Measurements from ENCODE around the gene FRS2.

Gene FRS2

DNA sequence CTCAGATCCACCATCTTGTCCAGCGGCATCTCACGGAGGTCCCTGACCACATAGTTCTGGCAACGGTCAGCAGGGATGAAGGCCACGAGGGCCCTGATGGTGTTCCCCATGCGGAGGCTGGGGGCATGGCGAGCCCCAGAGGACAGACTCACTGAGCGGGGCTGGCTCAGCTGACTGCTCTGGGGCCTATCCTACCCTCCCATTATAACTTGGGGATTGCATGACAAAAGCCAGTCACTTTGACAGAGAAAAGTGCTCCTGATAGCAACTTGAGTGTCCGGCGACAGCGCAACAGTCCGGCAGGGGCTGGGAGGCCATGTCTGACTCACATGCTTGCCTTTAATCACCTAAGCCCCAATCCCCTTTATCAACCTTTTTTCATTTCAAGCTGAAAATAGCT, 140.5 kb downstream of the FRS2 start, which contains the start of gene LRRC10:
LRRC10 (minus strand) TSS at position 179 of the 400 bp plus-strand sequence; CDS start at position 110, 69 bp downstream.
- FAIRE-seq (no peak), DNase-seq (ENCODE audit: extremely low spot score, insufficient read length, low read depth) (no peak)

DNA sequence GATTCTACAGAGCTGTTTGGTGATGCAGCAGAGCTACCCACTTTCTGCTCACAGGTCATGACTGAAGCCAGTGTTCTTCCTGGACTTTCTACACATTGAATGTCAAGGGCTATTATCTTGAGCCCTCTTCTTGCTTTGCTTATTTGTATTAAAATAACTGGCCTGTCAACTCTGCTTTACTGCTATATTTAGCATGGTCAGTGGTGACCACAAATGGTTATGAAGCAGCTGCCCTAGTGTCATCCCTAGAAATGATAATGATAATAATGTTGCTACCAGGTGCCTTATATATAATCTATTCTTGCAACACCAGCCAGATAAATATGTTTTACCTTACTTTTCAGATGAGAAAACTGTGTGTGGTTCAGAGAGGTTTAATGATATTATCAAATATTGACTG, 143.2 kb downstream of the FRS2 start:
- DNase-seq (ENCODE audit: extremely low spot score, insufficient read length, low read depth), result no peak
- FAIRE-seq, result no peak

DNA sequence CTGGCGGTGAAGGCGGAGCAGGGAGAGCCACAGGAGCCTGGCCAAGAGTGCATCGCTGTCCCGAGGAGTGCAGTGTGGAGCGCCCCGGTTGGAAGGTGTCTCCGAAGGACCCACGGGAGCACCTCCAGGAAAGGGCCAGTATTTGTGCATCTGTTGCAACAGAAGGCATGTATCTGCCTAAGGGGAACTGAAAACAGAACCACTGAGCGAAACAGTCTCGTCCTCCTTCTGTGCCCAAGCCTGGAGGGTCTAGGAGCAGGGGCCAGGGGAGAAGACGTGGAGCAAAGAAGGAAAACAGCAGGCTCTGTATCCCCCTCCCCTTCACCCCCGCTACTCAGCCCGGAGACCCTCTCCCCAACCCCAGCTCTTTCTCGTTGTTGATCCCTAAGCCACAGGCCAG, 145.8 kb downstream of the FRS2 start:
- DNase-seq (ENCODE audit: extremely low spot score, insufficient read length, low read depth) (no peak), FAIRE-seq (no peak)

DNA sequence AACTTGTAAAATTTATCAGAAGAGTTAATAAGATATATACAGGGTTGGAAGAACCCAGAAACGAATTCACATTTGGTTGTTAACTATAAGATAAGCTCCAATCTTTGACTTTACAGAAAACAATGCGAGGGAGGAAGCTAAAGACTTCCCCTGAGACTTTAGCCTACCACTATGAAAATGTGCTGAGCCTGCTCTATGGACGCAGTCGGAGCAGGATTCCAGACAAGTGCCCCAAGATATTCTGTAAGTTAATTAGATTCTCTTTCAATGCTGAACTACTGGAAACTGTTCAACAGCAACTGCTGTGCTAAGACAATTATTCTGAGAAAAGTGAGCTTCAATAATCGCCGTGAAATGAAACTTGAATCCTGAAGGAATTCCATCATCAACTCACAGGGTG, 148.9 kb downstream of the FRS2 start:
- FAIRE-seq (no peak), DNase-seq (ENCODE audit: extremely low spot score, insufficient read length, low read depth) (no peak)

DNA sequence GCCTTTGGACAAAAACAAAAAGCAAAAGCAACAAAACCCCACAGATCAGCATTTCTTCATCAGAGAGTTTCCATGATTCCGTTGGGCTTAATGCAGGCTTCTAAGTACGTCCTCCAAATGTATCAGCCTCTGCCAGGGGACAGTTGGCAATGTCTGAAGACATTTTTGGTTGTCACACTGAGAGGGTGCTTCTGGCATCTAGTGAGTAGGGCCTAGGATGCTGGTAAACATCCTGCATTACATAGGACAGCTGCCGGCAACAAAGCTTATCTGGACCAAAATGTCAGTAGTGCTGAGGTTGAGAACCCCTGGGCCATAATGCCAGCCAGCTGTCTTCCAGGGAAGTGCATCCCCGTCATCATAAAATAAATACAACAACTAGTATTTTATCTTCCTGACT, 149.9 kb downstream of the FRS2 start:
- DNase-seq (ENCODE audit: extremely low spot score, insufficient read length, low read depth) (no peak), FAIRE-seq (no peak)

DNA sequence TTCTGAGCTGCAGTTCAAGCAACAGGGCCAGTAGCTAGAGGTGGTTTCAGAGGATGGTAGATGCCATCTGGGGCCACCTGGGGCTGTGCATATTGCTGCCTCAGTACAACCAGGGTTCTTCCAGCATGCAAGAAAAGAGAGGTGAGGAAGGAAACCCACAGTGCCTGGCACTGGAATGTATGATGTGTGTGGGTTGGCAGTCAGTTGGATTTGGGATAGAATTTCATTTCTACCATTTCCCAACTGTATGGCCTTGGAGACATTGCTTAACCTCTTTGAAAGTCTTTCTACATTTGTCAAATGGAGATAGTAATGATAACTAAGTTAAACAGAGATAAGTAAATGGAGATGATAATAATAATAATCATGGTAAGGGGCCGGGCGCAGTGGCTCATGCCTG, 150.7 kb downstream of the FRS2 start:
- DNase-seq (ENCODE audit: extremely low spot score, insufficient read length, low read depth) (no peak), FAIRE-seq (no peak)

DNA sequence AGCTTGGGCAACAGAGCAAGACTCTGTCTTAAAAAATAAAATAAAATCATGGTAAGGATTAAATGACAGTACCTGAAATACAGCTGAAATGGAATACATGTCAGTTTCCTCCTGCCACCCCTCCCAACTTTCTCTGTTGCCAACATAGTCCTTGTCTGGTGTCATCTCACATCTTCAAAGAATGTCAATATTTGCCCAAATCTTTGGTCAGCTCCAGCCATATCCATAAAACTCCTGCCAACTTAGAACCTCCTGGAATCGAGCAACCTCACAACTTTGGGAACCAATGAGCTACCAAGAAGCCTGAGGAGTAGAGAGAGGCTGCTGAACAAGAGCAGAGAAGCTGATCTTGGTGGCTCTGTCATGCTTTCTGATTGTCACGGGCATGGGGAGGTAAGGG, 151.4 kb downstream of the FRS2 start:
- DNase-seq (ENCODE audit: extremely low spot score, insufficient read length, low read depth), result no peak
- FAIRE-seq, result no peak

DNA sequence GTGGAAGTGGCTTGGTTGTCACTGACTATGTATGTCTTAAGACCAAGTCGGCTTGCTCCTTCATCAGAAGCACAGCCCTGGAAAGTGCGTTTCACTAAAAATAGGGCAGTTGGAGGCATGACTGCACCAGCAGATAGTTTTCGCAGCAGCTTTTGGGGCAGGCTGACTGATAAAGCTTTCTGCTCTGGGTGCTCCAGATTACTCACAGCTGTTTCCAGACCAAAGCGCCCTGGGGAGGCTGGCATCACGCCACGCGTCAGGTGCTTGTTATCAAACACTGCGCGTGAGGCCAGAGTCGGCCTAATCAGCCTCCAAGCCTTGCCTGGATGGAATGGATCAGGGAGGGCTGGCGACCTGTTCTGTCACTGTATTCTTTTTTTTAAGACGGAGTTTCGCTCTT, 153.8 kb downstream of the FRS2 start:
- DNase-seq (ENCODE audit: extremely low spot score, insufficient read length, low read depth), result no peak
- no peak for FAIRE-seq

DNA sequence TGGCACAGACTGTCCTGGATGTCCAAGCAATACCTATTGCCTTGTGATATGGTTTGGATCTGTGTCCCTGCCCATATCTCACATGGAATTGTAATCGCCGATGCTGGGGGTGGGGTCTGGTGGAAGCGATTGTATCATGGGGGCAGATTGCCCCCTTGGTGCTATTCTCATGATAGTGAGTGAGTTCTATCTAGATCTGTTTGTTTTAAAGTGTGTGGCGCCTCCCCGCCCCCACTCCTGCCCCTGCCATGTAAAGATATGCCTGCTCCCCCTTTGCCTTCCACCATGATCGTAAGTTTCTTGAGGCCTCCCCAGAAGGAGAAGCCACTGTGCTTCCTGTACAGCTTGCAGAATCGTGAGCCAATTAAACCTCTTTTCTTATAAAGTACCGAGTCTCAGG, 157.3 kb downstream of the FRS2 start:
- FAIRE-seq, result no peak
- no peak for DNase-seq (ENCODE audit: extremely low spot score, insufficient read length, low read depth)

Data from GM18507 (cell line).